Upper lobe of left lung (tissue), 6 donors: ENCODE results near the gene ARID3C. TPM values are rescaled to one million over a fixed set of nuclear protein-coding genes. Genes with fewer than 3 reads are reported as not detected.

Source experiments
- ATAC-seq, 2 donors: fragments of 200-7000 bp; cut with Tn5 transposase; one replicate each; pipeline ENCODE4 v1.9.1; 2022; ENCODE audit warnings: mild to moderate bottlenecking in 2 of 2, moderate library complexity in 2 of 2; ENCODE audit not compliant: low FRiP score in 2 of 2
- DNase-seq, 2 donors: peaks; one replicate each; pipeline ENCODE4 v3.0.0-alpha.2; 2019 to 2020
- H3K27ac ChIP-seq, 4 donors: fragments of 200-600 bp; sonication (generic); one replicate each; pipeline ENCODE4 v1.5.1; 2016 to 2019
- H3K27me3 ChIP-seq, 4 donors: fragments of 200-600 bp; sonication (generic); one replicate each; pipeline ENCODE4 v1.5.1; 2017 to 2019
- H3K36me3 ChIP-seq, 4 donors: fragments of 200-600 bp; sonication (generic); one replicate each; pipeline ENCODE4 v1.5.1; 2016 to 2019
- H3K4me1 ChIP-seq, 4 donors: fragments of 200-600 bp; sonication (generic); one replicate each; pipeline ENCODE4 v1.5.1; 2018 to 2019
- H3K4me3 ChIP-seq, 4 donors: fragments of 200-600 bp; sonication (generic); one replicate each; pipeline ENCODE4 v1.5.1; 2017 to 2019; ENCODE audit warnings: mild to moderate bottlenecking in 2 of 4, moderate library complexity in 1 of 4
- H3K9me3 ChIP-seq, 4 donors: fragments of 200-600 bp; sonication (generic); one replicate each; pipeline ENCODE4 v1.5.1; 2018 to 2019
- CTCF ChIP-seq, 6 experiments: fragments of 450-650 bp in 4 of 6; fragments of 200-600 bp in 2 of 6; sonication (generic) in 2 of 6; IDR thresholded peaks; one replicate each; pipeline ENCODE4 v1.5.1; 2016 to 2019; ENCODE audit warnings: antibody characterized with exemption in 6 of 6
- EP300 ChIP-seq, 4 donors: sonication (generic); formaldehyde crosslinking; IDR thresholded peaks; one replicate each; pipeline ENCODE4 v1.5.1; 2017; ENCODE audit warnings: antibody characterized with exemption in 4 of 4, control low read depth in 2 of 4
- POLR2A ChIP-seq, 4 donors: fragments of 450-650 bp; IDR thresholded peaks; one replicate each; pipeline ENCODE4 v1.5.1; 2016 to 2017; ENCODE audit warnings: antibody characterized with exemption in 4 of 4, mild to moderate bottlenecking in 2 of 4
- POLR2AphosphoS5 ChIP-seq, 2 donors: sonication (generic); formaldehyde crosslinking; IDR thresholded peaks; one replicate each; pipeline ENCODE4 v1.5.1; 2017; ENCODE audit warnings: antibody characterized with exemption in 2 of 2
- WGBS, 2 donors: methylation state at CpG; one replicate each; pipeline ENCODE4 v1.1.5; 2017 to 2018; 5-methylcytosine and 5-hydroxymethylcytosine counted together
- total RNA-seq, 6 donors: library from RNA; depleted of rRNA in 4 of 6; stranded (reverse); fragments of >200 nt in 4 of 6; gene quantifications; one replicate each; pipeline versions ENCODE4 v1.1.0 to v1.2.1, GENCODE V29; 2016 to 2021
- donor health status: DM: no; HTN: no; CAD: no; lungs with moderate emphysema.
- donor health status: DM: no; HTN: yes; CAD: no; lungs with severe emphysema.

Gene ARID3C
- total RNA-seq, 6 donors from 2014 or later, result not detected

DNA sequence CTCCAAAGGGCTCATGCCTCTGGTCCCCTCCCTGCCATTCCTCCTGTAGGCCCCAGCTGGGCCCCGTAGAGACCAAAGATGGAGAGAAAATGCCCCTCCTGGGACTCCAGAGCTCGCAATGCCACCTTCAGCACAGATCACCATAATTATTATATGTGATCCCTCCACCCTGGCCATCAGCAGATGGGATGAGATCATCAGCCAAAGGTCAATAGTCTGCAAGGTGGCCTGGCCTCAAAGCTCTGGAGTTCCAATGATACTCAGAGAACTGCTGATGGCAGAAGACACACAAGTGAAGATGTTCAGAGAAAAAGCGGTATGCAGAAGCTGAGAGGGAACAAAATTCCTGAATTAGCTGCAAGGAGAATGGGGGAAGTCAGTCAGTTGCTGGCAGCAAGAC lies 22.0 kb downstream of the ARID3C start:
- no peak for TF ChIP-seq POLR2A (IDR thresholded peaks at IDR 0.05)
- no peak for TF ChIP-seq POLR2AphosphoS5 (IDR thresholded peaks at IDR 0.05)
- TF ChIP-seq EP300 (IDR thresholded peaks at IDR 0.05), result no peak
- no peak for TF ChIP-seq CTCF (IDR thresholded peaks at IDR 0.05)
- no peak for ATAC-seq

DNA sequence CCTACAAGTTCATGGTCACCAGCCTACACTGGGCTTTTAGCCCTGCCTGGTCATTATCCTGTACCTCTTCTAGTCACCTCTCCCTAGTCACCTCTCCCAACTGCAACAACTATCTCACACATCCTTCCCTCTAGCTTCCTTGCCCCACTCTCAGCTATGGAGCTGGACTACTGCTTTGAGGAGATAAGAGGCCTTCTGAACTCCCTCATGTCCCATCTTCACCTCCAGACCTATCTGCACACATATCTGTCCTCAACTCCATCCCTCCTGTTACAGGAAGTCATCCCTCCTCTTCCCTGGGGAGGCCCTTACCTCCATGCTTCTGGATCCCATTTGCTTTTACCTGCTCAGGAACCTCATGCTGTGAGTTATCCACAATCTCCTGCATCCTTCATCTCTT lies 22.7 kb downstream of the ARID3C start:
- TF ChIP-seq POLR2A (IDR thresholded peaks at IDR 0.05) (no peak), EP300 (IDR thresholded peaks at IDR 0.05) (no peak), POLR2AphosphoS5 (IDR thresholded peaks at IDR 0.05) (no peak), CTCF (IDR thresholded peaks at IDR 0.05) (no peak)
- Histone ChIP-seq H3K4me1 (peaks cover 2 to 10% (median 6%) of the 10 kb centered on the region in 4 donors), H3K9me3 (no peaks in the 10 kb centered on the region), H3K36me3 (no peaks in the 10 kb centered on the region), H3K4me3 (no peak overlapping the region), H3K27ac (no peak overlapping the region), H3K27me3 (no peaks in the 10 kb centered on the region)
- ATAC-seq (no peak), DNase-seq (no peak)

More for the DNA sequence above, 22.0 kb downstream of the ARID3C start:
- H3K9me3 ChIP-seq, result no peaks in the 10 kb centered on the region
- 93 to 96% methylated on average over 3 of the region's 3 CpGs for WGBS, 2 donors
- peaks cover 3 to 15% (median 9%) of the 10 kb centered on the region in 4 donors for H3K4me1 ChIP-seq
- no peak overlapping the region for H3K4me3 ChIP-seq
- H3K36me3 ChIP-seq, result no peaks in the 10 kb centered on the region
- H3K27ac ChIP-seq, result no peak overlapping the region
- DNase-seq, result no peak
- H3K27me3 ChIP-seq, result no peaks in the 10 kb centered on the region

GRCh38 chr9:34603610-34604231 lies 25.1 kb downstream of the ARID3C start:
- Histone ChIP-seq H3K4me3 (no peak overlapping the region), H3K27me3 (no peaks in the 10 kb centered on the region), H3K4me1 (no peaks in the 10 kb centered on the region), H3K9me3 (no peaks in the 10 kb centered on the region), H3K27ac (no peak overlapping the region), H3K36me3 (no peaks in the 10 kb centered on the region)
- DNase-seq (peak in 1 of 2 donors; percentile 76), ATAC-seq (peak; percentile 86 to 90)
- WGBS, 2 donors, result 52 to 63% methylated on average over 4 of the region's 4 CpGs
- TF ChIP-seq POLR2A (IDR thresholded peaks at IDR 0.05) (no peak), POLR2AphosphoS5 (IDR thresholded peaks at IDR 0.05) (no peak), CTCF (IDR thresholded peaks at IDR 0.05) (peak; percentile 81 to 87 (median 82))

- Histone ChIP-seq H3K27ac (no peak overlapping the region), H3K4me3 (no peak overlapping the region), H3K4me1 (no peaks in the 10 kb centered on the region), H3K9me3 (no peaks in the 10 kb centered on the region), H3K36me3 (no peaks in the 10 kb centered on the region), H3K27me3 (no peaks in the 10 kb centered on the region)
- WGBS, 2 donors, result 63 to 77% methylated on average over 6 of the region's 6 CpGs
- ATAC-seq (no peak), DNase-seq (no peak)
- TF ChIP-seq POLR2A (IDR thresholded peaks at IDR 0.05) (no peak), CTCF (IDR thresholded peaks at IDR 0.05) (no peak), EP300 (IDR thresholded peaks at IDR 0.05) (no peak), POLR2AphosphoS5 (IDR thresholded peaks at IDR 0.05) (no peak)
These were observed 26.8 kb downstream of the ARID3C start for GRCh38 chr9:34601937-34602573.

- 22% methylated on average over 1 of the region's 1 CpG; no CpG with 5 or more reads in 1 of the 2 donors for WGBS, 2 donors
- Histone ChIP-seq H3K9me3 (no peaks in the 10 kb centered on the region), H3K4me3 (no peak overlapping the region), H3K27ac (no peak overlapping the region), H3K4me1 (no peaks in the 10 kb centered on the region), H3K27me3 (no peaks in the 10 kb centered on the region), H3K36me3 (no peaks in the 10 kb centered on the region)
- no peak for TF ChIP-seq EP300 (IDR thresholded peaks at IDR 0.05)
- no peak for TF ChIP-seq CTCF (IDR thresholded peaks at IDR 0.05)
- no peak for TF ChIP-seq POLR2A (IDR thresholded peaks at IDR 0.05)
- TF ChIP-seq POLR2AphosphoS5 (IDR thresholded peaks at IDR 0.05), result no peak
- no peak for ATAC-seq
- DNase-seq, result no peak
These were observed 28.0 kb downstream of the ARID3C start for GRCh38 chr9:34600908-34601307.
